LNCAP (cell line): ENCODE data around the gene KIF1A.

ENCODE experiments used
- TF ChIP-seq, protein P1 (sequence below): fragments of 450-650 bp; IDR thresholded peaks from 2 replicates; pipeline ENCODE4 v1.5.1; 2017; ENCODE audit warnings: mild to moderate bottlenecking

KIF1A gene

DNA sequence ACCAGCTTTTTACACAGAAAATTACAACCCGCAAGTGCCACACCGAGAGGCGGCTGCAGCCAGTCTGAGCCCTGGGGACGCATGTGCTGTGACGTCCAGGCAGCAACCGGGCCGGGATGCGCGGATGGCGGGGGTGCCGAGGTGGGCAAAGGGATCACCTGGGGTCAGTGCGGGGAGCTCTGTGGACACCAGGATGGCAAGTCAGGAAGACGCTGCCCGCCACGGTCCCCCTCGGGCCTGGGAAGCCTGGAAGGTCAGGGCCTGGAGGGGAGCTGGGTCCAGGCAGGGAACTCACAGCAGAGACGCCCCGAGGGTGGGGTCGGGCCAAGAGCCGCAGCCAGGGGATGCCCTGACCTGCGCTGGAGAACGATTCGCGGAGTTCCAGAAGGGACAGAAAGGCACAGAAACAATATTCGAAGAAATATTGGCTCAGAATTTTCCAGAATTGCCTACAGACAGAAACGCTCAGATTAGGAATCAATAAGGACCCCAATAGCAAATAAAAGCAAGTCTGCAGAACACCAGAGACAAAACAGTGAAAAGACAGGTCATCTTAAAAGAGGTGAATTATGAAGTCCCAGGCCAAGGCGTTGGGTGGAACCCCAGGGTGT, 11.7 kb upstream of the KIF1A start:
- TF ChIP-seq, protein P1, sequence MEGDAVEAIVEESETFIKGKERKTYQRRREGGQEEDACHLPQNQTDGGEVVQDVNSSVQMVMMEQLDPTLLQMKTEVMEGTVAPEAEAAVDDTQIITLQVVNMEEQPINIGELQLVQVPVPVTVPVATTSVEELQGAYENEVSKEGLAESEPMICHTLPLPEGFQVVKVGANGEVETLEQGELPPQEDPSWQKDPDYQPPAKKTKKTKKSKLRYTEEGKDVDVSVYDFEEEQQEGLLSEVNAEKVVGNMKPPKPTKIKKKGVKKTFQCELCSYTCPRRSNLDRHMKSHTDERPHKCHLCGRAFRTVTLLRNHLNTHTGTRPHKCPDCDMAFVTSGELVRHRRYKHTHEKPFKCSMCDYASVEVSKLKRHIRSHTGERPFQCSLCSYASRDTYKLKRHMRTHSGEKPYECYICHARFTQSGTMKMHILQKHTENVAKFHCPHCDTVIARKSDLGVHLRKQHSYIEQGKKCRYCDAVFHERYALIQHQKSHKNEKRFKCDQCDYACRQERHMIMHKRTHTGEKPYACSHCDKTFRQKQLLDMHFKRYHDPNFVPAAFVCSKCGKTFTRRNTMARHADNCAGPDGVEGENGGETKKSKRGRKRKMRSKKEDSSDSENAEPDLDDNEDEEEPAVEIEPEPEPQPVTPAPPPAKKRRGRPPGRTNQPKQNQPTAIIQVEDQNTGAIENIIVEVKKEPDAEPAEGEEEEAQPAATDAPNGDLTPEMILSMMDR: no peak

DNA sequence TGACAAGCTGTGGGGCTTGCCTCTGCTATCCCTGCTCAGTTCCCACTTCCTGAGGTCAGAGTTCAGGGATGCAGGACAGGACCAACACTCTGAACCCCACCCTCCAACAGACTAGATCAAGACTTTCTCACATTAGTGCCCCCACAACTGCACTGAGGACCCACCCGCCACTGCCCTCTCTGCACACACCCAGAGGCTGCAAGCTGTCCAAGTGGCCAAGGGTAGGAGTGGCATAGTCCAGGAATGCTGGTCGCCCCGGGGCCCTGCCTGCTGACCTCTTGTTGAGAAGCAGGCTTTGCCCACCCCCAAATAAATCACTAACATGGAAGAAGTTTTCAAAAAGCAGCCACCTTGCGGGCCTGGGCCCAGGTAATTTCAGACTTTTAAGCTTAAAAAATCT, 5.5 kb upstream of the KIF1A start:
- TF ChIP-seq, protein P1: no peak

DNA sequence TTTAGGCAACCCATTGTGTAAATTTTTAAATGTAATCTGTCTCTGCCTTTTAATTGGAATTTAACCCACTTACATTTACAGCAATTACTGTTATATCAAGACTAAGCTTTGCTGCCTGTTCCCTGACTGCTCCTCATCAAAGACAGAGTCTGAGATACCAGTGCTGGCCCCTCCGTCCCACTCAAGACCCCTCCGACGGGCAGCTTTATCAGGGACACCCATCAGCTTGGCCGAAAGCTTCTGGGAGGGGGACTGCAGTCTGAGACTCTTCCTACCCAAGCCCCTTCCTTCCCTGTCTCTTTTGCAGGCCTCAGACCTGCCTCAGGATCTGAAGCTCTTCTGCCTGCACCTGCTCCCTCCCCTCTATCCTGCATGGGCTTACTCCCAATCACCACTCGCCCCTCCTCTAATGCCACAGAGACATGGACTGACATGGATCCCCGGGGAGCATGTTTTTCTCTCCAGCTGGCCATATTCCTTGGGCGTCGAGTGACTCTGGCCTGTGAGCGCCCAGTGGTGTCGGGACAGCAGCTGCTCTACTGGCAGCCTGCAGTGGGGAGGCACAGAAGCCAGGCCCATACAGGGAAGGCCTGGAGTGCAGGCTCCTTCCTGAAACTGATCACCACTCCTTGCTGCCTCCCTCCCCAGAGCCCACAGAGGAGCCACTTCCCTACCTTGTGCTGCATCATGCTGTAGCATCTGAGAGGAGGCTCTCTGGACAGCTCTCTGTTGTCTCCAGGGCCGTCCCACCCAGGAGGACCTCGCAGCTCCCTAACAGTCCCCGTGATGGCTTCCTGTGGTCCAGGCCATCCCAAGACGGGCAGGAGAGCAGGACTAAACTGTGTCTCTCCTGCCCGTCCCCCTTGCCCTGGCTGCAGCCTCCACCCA, 3.7 kb upstream of the KIF1A start:
- TF ChIP-seq, protein P1: no peak

DNA sequence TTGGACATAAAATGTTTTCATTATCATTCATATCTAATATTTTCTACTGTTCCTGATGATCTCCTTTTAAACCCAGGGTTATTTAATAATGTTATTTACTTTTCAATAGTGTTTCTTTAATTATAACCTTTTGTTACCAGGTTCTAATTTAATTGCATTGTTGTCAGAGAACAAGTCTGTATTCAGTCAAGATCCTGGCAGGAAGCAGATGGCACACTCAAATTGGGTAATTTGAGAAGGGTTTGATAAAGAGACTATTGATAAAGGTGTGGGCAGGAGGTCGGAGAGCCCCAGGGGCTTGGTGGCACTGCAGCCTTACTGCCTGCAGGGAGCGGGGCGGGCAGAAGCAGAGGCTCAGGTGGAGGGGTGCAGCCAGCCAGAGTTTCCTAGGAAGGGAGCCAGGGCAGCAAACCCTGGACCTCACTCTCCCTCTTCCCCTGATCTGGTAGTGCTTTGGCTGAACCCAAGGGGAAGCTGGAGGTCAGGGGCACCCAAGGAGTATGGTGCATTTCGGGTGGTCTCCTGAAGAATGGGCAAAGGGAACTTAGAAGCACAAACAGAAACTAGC, 2.3 kb upstream of the KIF1A start:
- TF ChIP-seq, protein P1: no peak

DNA sequence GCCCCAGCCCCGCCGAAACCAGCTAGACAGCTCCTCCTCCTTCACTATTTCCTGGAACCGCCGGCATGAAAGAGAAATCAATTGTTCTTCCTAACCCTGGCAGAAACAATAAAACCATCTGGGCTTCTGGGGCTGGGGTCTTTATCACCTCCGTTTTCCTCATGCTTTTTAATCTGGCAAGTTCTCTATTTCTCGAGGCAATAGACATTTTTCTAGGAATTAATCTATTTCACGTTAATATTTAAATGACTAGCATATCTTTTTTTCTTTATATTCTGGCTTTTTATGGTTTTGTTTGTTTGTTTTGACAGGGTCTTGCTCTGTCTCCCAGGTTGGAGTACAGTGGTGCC, 1.4 kb upstream of the KIF1A start:
- TF ChIP-seq, protein P1: no peak

DNA sequence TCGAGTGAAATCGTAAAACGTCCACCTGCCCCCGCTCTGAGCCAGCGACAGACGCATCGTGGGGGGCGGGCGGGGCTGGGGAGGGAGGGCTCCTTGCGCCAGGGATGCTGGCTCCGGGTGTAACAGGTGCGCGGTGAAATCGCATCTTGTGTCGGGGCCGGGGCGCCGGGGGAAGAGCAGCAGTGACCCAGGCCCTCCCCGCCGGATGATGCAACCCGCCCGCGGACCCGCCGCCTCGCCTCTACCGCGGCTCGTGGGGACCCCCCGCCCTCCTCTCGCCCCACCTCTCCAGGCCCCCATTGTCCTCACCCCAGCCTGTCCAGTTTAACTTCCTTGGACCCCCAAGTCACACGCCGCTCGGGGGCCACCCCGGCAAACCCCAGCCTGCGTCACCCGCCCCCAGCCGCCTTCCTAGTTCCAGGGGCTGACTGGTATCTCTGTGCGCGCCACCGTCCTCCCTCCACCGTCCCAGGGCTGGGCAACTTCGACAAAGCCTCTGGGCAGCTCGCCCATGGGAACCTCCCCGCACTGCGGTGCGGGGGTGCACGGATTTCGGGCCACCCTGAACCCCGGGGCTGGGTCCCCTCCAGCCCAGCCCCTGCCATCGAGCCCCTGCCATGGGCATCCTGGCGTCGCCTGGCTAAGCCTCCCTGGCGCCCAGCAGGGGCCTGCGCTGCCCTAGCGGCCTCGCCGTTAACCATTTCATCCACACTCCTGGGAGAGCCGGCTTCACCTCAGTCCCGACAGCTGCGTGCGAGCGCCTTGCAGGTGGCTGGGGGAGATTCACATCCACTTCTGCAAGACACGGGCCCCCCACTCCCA, 799 bp upstream of the KIF1A start:
- TF ChIP-seq, protein P1: no peak

DNA sequence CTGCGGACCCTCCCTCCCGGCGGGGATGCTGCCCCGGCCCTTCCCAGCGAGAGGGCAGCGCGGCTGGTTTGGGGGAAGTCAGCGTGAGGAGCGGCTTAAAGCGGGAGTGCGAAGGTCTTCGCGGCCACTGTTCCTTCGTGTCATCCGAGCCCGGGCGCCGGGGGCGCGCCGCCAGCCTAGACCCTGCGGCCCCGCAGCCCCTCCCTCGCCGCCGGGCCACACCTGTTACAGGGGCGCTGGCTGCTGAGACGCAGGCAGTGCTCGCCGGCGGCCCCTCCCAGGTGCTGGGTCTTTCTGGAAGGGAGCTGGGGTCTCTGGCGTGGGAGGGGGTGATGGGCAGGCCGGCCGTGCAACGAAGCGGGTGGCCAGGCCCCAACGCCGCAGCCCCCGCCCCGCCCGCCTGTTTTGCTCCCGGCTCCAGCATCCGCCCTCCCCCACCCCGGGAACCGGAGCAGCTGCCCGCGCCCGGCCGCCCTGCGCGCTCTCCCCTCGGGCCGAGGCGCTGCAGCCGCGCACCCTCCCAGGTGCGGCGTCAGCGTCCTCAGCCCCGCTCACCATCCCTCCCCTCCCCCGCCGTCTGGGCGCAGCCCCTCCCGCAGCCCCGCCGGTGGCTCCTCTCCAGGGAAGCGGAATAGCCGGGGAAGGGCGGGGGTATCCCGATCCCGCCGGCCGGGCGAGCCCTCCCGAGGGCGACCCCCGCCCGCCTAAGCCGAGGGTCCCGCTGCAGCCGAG, 727 bp downstream of the KIF1A start:
- TF ChIP-seq, protein P1: no peak
